ENCODE data around the gene TMEM87B. TPM values are rescaled to one million over a fixed set of nuclear protein-coding genes. Genes with fewer than 3 reads are reported as not detected.

Gene TMEM87B
- total RNA-seq, 1 donor = 40.2 TPM

GRCh38 chr2:112140899-112141625, 86.0 kb downstream of the TMEM87B start:
- no peak for TF ChIP-seq CTCF (IDR thresholded peaks at IDR 0.05; ENCODE audit: insufficient read depth, low read length)
- H3K4me3 ChIP-seq (ENCODE audit: low read depth, low read length) = no peak overlapping the region
- DNase-seq (ENCODE audit: low read depth) = no peak

GRCh38 chr2:112141626-112142007, 86.5 kb downstream of the TMEM87B start:
- H3K4me3 ChIP-seq (ENCODE audit: low read depth, low read length) = no peak overlapping the region
- no peak for TF ChIP-seq CTCF (IDR thresholded peaks at IDR 0.05; ENCODE audit: insufficient read depth, low read length)
- DNase-seq (ENCODE audit: low read depth) = no peak

- H3K4me3 ChIP-seq (ENCODE audit: low read depth, low read length) = no peak overlapping the region
- no peak for TF ChIP-seq CTCF (IDR thresholded peaks at IDR 0.05; ENCODE audit: insufficient read depth, low read length)
- no peak for DNase-seq (ENCODE audit: low read depth)
Observed at GRCh38 chr2:112142525-112143078, 87.5 kb downstream of the TMEM87B start.

DNA sequence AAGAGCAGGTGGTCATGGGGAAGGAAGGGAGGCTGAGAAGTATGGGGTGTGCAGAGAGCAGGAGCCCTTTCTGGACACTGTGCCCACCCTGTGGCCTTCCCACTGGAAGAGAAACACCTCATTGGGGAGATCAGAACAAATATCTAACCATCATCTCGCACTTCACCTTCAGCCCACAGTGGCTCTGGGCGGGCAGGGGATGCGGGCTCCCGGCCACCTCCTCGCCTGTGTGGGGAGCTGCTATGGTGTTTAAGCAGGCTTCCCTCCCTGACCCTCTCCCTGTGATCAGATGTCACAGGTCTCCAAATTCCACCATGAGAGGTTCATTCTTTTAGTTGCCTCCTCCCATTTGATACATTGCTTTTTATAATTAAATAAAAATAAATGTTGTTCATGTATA, 88.1 kb downstream of the TMEM87B start:
- TF ChIP-seq CTCF (IDR thresholded peaks at IDR 0.05; ENCODE audit: insufficient read depth, low read length) = no peak
- no peak overlapping the region for H3K4me3 ChIP-seq (ENCODE audit: low read depth, low read length)
- no peak for DNase-seq (ENCODE audit: low read depth)

DNA sequence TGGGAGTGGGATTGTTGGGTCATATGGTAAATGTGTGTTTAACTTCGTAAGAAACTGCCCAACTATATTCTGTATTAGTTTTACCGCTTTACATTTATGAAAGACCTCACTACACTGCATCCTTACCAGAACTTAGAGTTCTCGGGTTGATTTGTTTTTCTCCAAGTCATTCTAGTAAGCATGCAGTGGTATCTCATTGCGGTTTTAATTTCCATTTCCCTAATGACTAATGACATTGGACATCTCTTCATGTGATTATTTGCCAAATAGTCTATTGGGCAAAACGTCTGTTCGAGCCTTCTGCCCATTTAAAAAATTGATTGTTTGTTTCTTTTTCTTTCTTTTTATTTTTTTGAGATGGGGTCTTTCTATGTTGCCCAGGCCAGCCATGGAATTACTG, 89.9 kb downstream of the TMEM87B start:
- no peak for DNase-seq (ENCODE audit: low read depth)
- H3K4me3 ChIP-seq (ENCODE audit: low read depth, low read length) = no peak overlapping the region
- TF ChIP-seq CTCF (IDR thresholded peaks at IDR 0.05; ENCODE audit: insufficient read depth, low read length) = no peak

- H3K4me3 ChIP-seq (ENCODE audit: low read depth, low read length) = no peak overlapping the region
- peak; percentile 50 for DNase-seq (ENCODE audit: low read depth)
- TF ChIP-seq CTCF (IDR thresholded peaks at IDR 0.05; ENCODE audit: insufficient read depth, low read length) = no peak
Observed at GRCh38 chr2:112147382-112148168, 92.5 kb downstream of the TMEM87B start.
